HEK293 (cell line): ENCODE data around the gene TMC3.
A peak's percentile ranks its signal among the peaks of the same experiment; 100 is the strongest.

Experiments used
- CTCF ChIA-PET: fragments of 350-600 bp; formaldehyde crosslinking; extraction: SDS; loops from one replicate; lab custom pipeline; 2021; ENCODE audit warnings: antibody characterized with exemption; lab: Yijun Ruan, JAX
- POLR2A ChIA-PET: fragments of 300-600 bp; formaldehyde crosslinking; extraction: SDS; loops from one replicate; lab custom pipeline; 2020; ENCODE audit warnings: antibody characterized with exemption, inconsistent platforms; lab: Yijun Ruan, JAX
- H3K27ac ChIP-seq: fragments of 200-500 bp; sonication (Bioruptor generic); 2 replicates; pipeline ENCODE4 v1.5.1; 2014; ENCODE audit warnings: low read depth, low read length, control low read depth, inconsistent platforms; ENCODE audit errors: extremely low read depth
- H3K36me3 ChIP-seq, 2 experiments: fragments of 200-500 bp in 1 of 2; sonication (Bioruptor generic) in 1 of 2; 1 replicate in 1 of 2; 2 replicates in 1 of 2; pipeline ENCODE4 v1.5.1; 2014 to 2017; ENCODE audit warnings: inconsistent platforms in 2 of 2, low read length in 2 of 2; ENCODE audit not compliant: control insufficient read depth in 2 of 2, insufficient read depth in 1 of 2
- H3K4me1 ChIP-seq: fragments of 200-500 bp; sonication (Bioruptor generic); 2 replicates; pipeline ENCODE4 v1.5.1; 2014; ENCODE audit warnings: mild to moderate bottlenecking, low read length, inconsistent platforms; ENCODE audit not compliant: control insufficient read depth, insufficient read depth
- H3K4me3 ChIP-seq: 2 replicates; pipeline ENCODE4 v1.5.1; 2011; ENCODE audit warnings: low read depth, mild to moderate bottlenecking, control low read depth, low read length, moderate library complexity
- H3K9me3 ChIP-seq: fragments of 200-500 bp; sonication (Bioruptor generic); 2 replicates; pipeline ENCODE4 v1.5.1; 2014; ENCODE audit warnings: low read depth, low read length, inconsistent platforms; ENCODE audit not compliant: control insufficient read depth, insufficient read depth
- GLIS2 ChIP-seq: fragments of 450-650 bp; formaldehyde crosslinking; IDR thresholded peaks from 2 replicates; pipeline ENCODE4 v1.5.1; 2016; ENCODE audit warnings: missing biosample characterization, missing genetic modification characterization
- KLF8 ChIP-seq: fragments of 450-650 bp; formaldehyde crosslinking; IDR thresholded peaks from 2 replicates; pipeline ENCODE4 v1.5.1; 2016; ENCODE audit warnings: missing biosample characterization, missing genetic modification characterization
- REST ChIP-seq: fragments of 450-650 bp; formaldehyde crosslinking; IDR thresholded peaks from 2 replicates; pipeline ENCODE4 v1.5.1; 2016; ENCODE audit warnings: missing biosample characterization, missing genetic modification characterization
- SP3 ChIP-seq: fragments of 450-650 bp; formaldehyde crosslinking; IDR thresholded peaks from 2 replicates; pipeline ENCODE4 v1.5.1; 2016; ENCODE audit warnings: missing biosample characterization, missing genetic modification characterization
- TSHZ1 ChIP-seq: fragments of 450-650 bp; formaldehyde crosslinking; IDR thresholded peaks from 2 replicates; pipeline ENCODE4 v1.5.1; 2016; ENCODE audit warnings: missing biosample characterization, missing genetic modification characterization, borderline replicate concordance
- ZBTB1 ChIP-seq: fragments of 450-650 bp; formaldehyde crosslinking; IDR thresholded peaks from 2 replicates; pipeline ENCODE4 v1.5.1; 2016; ENCODE audit warnings: missing biosample characterization, missing genetic modification characterization
- ZBTB6 ChIP-seq: fragments of 450-650 bp; formaldehyde crosslinking; IDR thresholded peaks from 2 replicates; pipeline ENCODE4 v1.5.1; 2017; ENCODE audit warnings: missing biosample characterization, missing genetic modification characterization
- ZNF132 ChIP-seq: fragments of 450-650 bp; formaldehyde crosslinking; IDR thresholded peaks from 2 replicates; pipeline ENCODE4 v1.5.1; 2017; ENCODE audit warnings: missing biosample characterization, missing genetic modification characterization, borderline replicate concordance
- ZNF155 ChIP-seq: fragments of 450-650 bp; formaldehyde crosslinking; IDR thresholded peaks from 2 replicates; pipeline ENCODE4 v1.5.1; 2016; ENCODE audit warnings: missing biosample characterization, missing genetic modification characterization
- ZNF558 ChIP-seq: fragments of 450-650 bp; formaldehyde crosslinking; IDR thresholded peaks from 2 replicates; pipeline ENCODE4 v1.5.1; 2016; ENCODE audit warnings: missing biosample characterization, missing genetic modification characterization
- ZNF623 ChIP-seq: fragments of 450-650 bp; formaldehyde crosslinking; IDR thresholded peaks from 2 replicates; pipeline ENCODE4 v1.5.1; 2016; ENCODE audit warnings: missing biosample characterization, missing genetic modification characterization

Gene TMC3

GRCh38 chr15:81297603-81298575 is 76.1 kb downstream of the TMC3 start:
- no peak overlapping the region for H3K4me3 ChIP-seq
- TF ChIP-seq GLIS2 (tag by site-specific recombination) = no peak
- TF ChIP-seq ZNF558 (tag by site-specific recombination) = no peak
- TF ChIP-seq ZNF155 (tag by site-specific recombination) = no peak
- no peak for TF ChIP-seq SP3 (tag by site-specific recombination)
- CTCF ChIA-PET = interaction anchor here (0.8 kb wide), 1 partner anchor 35 kb away, joined by 3 read pairs; no protein-coding TSS in a partner anchor
- H3K4me1 ChIP-seq = no peaks in the 10 kb centered on the region
- H3K27ac ChIP-seq = no peak overlapping the region
- H3K9me3 ChIP-seq = no peaks in the 10 kb centered on the region
- POLR2A ChIA-PET = no interaction called here
- no peaks in the 10 kb centered on the region for H3K36me3 ChIP-seq

GRCh38 chr15:81297147-81297572 is 76.9 kb downstream of the TMC3 start:
- Histone ChIP-seq H3K36me3 (no peaks in the 10 kb centered on the region), H3K4me1 (no peaks in the 10 kb centered on the region), H3K4me3 (no peak overlapping the region), H3K9me3 (no peaks in the 10 kb centered on the region), H3K27ac (no peak overlapping the region)
- POLR2A ChIA-PET = interaction anchor here (1.2 kb wide), 1 partner anchor 18 kb away, joined by 3 read pairs; no protein-coding TSS in a partner anchor
- CTCF ChIA-PET = interaction anchor here (0.7 to 1.2 kb wide), 3 partner anchors 27 to 108 kb away, joined by 3 read pairs; partner anchors contain the start of gene STARD5
- no peak for TF ChIP-seq ZBTB1
- TF ChIP-seq REST (tag by site-specific recombination) = peak; percentile 69; the same call in 1 of the 2 replicates
- no peak for TF ChIP-seq KLF8 (tag by site-specific recombination)
- TF ChIP-seq, all 188 proteins: peak for 1

- TF ChIP-seq TSHZ1 (tag by site-specific recombination) (no peak), ZNF132 (no peak), ZBTB6 (tag by site-specific recombination) (no peak), ZNF623 (tag by site-specific recombination) (no peak)
- Histone ChIP-seq H3K27ac (no peak overlapping the region), H3K36me3 (no peaks in the 10 kb centered on the region), H3K4me1 (no peaks in the 10 kb centered on the region), H3K9me3 (no peaks in the 10 kb centered on the region), H3K4me3 (no peak overlapping the region)
- ChIA-PET CTCF (interaction anchor here (0.5 to 2.0 kb wide), 6 partner anchors 21 to 843 kb away, joined by 3 to 8 read pairs (median 3); partner anchors contain the start of gene STARD5), POLR2A (interaction anchor here (1.2 kb wide), 1 partner anchor 18 kb away, joined by 3 read pairs; no protein-coding TSS in a partner anchor)
Measured at GRCh38 chr15:81296673-81297072, 77.3 kb downstream of the TMC3 start.
